ENCODE results near the gene MGLL.
A peak's percentile ranks its signal among the peaks of the same experiment; 100 is the strongest.

MGLL gene

DNA sequence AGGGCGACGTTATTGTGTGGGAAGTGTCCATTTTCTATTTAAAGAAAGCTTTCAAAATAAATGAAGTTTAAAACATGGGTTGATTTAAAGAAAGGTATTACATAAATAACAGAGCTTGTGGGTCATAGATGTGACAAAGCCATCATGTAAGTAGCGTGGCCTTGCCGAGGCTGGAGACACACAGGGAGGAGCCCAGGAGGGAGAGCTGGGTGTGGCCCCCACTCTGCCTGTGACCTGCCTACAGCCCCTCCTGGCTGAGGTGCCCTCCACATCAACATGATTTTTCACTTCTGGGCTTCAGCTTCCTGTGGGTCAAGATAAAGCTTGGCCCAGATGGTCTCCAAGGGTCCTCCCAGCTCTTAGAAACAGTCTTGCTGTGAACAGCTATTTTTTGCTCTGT is 12.5 kb upstream of the MGLL start:
- no peak for DNase-seq

DNA sequence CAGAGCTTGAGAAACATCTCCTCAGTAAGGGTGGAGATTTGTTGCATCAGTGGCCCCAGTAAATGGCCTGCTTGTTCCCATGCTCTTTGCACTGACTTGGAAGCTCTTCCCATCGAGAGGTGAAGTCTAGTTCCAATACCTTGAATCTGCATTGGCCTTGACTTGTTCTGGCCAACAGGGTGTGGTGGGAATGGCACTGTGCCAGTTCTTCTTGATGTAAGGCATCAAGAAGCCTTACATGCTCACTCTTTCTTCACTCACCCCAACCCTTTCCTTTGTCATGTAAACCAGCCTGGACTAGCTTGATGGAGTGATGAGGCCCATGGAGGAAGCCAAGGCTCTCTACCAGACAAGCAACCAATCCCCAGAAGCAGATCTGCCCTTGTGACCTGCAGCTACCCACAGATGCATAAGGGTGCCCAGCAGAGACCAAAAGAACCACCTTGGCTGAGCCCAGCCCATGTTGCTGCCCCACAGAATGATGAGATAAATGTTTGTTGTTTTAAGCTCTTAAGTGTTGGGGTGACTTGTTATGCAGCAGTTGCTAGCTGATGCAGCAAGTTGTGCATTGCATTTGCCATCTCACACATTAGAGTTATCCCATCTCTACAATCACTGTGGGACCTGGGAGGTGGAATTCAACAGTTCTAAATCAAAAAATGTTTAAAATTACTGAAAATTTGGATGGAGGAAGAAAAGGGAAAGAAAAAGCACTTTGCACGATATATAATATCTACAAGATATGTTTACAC is 11.1 kb upstream of the MGLL start:
- no peak for DNase-seq

DNA sequence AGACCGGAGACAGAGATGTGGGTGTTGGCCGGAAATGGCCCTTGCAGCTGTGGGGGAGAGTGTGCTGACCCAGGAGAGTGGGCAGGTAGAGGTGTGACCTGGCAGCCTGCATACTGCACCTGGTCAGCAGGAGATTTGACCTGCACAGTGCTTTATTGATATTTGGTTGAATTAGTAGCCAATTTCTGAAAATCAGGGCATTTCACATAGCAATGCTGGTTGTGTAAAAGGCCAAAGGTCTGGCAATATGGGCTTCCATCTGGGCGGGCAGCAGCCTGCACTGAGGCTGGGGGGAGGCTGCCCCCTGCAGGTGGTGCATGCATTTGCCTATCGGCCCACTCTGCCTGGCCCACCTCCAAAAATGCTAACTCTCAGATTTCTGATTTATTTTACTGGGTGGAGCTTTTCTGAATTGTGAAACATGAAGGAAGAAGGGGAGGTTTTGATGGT is 9.4 kb upstream of the MGLL start:
- peak; percentile 46 for DNase-seq

DNA sequence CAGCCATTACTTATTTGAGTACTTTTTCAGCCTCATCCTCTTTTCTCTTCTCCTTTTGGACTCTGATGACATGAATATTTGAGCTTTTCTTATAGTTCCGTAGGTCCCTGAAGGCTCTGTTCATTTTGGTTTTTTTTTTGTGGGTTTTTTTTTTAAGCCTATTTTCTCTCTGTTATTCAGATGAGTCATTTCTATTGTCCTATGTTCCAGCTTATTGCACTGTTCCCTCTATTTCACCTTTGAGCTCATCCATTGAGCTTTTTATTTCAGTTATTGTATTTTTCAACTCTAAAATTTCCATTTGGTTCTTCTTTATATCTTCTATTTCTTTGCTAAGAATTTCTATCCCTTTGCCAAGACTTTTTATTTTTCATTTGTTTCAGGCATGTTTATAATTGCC is 7.2 kb upstream of the MGLL start:
- no peak for DNase-seq

DNA sequence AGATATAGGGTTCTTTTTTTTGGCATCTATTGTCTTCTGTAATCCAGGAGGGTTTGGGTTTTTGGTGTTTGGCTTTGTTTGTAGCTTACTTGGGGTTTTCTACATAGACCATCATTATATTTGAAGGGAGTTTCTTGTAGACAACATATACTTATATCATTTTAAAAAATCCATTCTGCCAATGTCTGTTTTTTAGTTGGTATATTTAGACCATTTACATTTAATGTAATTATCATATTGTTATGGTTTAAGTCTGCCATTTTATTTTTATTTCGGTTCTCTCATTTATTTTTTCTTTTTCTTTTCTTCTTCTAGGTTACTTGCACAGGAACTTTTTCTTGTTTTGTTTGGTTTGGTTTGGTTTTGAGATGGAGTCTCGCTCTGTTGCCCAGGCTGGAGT is 5.5 kb upstream of the MGLL start:
- no peak for DNase-seq

DNA sequence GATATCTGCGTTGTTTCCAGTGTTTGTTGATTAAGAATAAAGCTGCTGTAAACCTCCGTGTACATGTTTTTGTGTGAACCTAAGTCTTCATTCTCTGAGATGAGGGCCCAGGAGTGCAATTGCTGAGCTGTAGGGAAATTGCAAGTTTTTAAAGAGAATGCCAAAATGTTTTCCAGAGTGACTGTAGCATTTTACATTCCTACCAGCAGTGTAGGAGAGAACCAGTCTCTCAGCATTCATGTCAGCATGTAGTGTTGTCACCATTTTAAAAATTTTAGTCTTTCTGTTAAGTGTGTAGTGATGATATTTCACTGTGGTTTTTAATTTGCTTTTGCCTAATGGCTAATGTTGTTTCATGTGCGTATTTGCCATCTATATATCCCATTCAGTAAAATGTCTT is 3.4 kb upstream of the MGLL start:
- no peak for DNase-seq

DNA sequence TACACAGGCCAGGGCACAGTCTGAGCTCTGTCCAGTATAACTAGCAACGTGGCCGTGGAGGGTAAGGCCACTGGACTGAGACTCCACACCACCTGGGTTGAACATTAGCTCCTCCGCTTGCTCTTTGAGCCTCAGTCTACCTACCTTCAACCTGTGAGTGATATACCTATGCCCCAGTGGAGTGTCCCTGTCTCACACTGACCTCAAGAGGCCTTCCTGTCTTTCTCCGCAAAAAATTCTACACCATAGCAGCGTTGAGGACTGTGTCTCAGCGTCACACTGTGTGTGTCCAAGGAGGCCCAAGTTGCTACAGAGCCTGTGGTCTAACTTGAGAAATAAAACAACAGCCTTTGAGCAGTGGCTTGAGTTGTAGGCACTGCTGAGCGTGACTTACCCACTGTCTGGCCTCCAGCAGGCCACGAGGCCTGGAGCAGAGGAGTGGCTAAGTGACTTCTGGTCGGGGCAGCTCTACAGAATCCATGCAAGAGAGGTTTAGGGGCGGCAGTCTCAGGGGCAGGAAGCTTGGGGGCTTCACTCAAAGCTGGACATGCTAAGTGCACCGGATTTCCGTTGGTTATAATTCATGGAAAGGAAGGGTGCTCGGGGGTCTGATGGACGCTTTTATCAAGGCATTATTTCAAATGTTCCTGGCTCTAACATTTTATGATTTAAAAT is 2.0 kb upstream of the MGLL start:
- DNase-seq: no peak

DNA sequence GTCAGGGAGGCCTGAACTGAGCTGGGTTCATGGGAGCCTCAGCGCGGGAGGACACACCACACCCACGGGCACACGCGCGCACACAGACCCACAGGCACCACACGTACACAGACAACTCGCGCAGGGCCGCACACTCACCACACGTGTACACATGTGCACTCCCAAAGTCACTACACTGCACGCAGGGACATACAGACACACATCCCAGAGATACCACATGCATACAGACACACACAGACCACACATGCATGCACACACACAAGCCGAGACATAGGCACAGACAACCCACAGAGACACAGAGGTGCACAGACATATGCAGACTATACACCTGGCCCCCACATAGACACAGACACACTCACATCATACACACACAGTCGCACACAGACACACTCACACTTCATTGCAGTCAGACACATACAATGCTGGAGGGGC is 1.1 kb upstream of the MGLL start:
- no peak for DNase-seq

DNA sequence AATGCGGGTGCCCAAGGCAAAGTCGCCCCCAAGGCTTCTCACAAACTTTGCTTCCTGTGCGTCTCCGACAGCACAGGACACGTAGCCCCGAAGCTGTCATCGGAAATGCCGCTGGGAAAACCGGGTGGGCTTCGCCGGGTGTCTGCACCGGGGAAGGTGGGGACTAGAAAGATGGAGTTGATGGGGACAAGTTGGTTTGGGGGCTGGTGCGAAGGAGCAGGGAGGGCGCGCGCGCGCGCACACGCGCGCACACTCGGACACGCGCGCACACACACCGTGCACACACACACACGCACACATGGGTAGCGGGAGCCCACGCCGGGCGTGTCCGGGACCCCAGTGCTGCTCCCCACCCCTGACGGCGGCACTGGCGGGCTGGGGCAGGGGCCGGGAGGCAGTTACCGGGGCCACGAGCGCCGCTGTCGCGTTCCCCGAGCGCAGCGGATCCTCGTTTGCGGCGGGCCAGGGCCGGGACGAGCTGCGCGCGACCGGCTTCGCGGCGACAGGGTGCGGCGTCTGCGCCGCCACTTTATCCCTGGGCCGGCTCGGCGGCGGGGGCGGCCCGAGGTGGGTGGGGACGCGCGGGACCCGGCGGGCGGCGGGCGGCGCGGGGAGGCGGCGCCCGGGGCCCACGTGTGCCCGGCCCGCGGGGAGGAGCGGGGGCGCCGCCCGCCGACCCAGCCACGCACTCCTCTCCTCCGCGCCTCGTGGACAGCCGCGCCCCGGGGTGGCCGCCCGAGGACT is 539 bp upstream of the MGLL start:
- DNase-seq: peak; percentile 19

DNA sequence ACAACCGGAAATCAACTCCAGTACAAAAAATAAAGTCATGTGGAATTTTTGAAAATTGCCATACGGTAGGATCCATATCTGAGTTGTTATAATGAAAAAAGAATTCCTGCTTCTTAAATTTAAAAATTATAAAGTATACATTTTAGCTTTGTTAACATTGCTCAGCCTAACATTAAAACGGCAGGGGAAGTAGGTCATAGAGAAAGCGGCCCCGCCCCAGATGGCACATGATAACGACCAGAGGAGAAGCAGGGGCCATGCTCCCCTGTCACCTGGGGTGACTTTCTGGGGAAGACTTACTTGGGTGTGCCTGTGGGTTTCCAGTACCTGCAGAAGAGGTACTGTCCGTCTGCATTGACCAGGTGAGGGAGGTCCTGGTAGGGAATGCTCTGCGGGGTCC is 921 bp downstream of the MGLL start:
- DNase-seq: no peak

DNA sequence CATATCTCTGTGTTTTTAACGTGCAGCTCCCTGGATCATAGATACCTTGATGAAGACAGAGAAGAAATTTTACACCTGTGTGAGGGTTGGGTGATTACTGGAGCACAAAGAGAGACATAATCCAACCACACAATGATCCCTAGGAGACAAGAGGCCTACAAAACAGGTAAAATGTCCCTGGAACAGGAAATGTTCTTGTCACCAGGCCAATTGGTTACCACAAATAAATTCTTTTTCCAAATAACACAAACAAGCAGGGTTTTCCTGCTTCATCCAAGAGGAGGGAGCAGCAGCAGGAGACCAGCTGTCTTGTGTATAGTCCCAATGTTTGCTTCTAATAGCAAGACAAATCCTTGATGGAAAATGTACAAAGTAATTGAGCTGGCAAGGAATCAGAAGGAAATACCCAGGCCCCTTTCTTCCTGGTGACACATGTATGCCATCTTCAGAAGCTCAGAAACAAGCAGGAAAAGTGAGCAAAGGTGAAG is 1.4 kb downstream of the MGLL start:
- no peak for DNase-seq

DNA sequence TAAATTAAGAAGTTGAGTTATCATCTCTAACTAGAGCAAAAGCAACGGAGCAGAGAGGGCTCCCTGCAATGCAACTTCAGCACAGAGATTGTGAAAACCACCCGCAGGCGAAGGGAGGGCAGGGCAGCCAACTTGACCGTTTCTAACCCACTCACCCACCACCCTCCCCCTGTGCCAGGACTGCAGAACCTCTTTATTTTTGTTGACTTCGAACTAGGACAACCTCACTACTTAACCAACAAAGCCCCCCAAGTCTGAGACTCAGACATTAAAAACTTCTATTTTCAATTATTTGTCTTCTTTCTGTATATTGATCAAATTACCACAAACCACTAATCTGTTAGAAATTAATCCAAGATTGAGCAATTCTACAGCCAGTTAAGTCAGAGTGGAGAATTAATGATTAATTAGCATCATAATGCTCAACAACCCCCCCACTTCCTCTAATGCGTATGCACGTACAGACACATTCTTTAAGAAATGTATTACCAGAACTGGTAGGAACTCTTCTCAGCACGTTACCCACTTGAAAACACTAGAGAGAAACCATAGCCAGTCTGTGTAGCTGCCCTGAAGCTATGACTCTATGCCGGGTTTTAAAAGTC is 2.0 kb downstream of the MGLL start:
- no peak for DNase-seq

DNA sequence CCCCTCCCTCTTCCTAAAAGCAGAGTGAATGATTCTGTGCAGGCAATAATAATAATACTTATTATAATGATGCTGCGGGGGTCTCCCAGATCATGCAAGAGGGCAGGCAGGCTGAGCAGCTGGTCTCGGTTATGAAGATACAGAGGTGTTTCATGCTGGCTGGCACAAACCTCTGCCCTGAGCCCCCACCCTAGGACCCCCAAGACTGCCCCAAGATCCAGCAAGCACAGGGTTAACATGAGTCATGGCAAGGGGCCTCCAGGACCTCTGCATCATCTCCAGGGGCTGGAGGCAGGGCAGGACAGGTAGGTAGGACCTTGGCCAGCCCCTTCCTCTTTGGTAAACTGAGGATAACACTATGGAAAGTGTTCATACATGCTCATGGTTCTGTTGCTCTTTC is 2.7 kb downstream of the MGLL start:
- DNase-seq: no peak

DNA sequence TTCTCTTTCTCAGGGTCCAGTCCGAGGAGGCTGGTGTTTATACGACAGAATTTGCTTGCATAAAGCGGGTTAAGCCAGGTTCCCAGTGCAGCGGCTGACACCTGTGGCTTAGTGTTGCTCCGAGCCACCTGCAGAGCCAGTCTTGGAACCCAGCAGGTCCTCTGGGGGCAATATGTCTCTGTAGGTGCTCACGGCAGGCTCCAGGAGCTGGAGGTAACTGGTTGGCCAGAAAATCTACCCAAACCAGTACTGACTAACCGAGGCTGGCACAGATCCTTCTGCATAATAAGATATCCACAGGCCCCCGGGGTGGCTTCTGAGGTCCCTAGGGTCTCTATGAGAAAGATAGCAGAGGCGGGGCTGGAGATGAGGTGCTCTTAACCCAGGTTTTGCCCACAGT is 3.2 kb downstream of the MGLL start:
- no peak for DNase-seq

DNA sequence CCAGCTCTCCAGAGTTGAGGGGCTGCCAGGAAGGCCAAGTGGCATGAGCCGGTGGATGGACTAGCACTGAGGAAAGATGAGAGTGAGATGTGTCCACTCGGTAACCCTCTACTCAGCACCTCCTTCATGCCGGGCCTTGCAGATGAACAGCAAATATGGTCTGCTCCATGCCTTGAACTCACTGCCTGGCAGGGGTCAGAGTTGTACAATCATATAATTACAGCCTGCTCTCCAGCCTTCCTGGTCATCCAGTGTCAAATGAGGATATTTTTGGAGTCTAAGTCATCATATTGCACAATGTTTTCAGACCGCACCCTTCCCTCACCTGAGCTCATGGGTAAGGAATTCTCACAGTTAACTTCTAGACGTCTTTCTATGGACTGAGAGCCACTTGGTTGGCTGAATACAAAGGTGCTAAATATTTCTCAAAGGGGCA is 4.9 kb downstream of the MGLL start:
- DNase-seq: no peak

DNA sequence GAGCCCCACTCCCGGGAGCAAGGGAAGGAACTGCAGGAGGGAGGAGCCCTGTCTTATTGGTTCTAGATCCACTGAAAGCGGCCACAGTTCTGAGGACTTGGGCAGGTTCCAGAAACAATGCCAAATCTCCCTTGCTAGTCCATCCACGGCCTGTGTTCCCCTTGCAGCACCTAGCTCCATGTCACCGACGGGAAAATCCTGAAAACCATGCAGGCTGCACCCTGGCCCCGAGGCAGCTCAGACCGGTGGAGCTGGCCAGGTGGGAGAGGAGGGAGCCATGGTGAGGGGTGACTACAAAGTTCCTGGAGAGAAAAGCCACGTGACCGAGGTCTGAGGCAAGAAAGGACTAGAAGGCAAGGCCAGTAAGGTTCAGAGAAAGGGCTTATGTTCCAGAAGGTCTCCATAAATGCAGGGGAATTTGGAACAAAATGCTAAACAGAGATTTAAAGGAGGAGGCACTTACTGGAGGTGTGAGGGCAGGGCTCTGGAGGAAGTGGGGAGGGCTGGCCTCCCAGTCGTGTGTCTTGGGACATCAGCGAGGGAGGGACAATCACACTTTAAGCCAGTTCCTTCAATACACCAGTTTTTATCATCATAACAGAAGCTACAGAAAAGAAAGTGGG is 5.4 kb downstream of the MGLL start:
- DNase-seq: no peak

DNA sequence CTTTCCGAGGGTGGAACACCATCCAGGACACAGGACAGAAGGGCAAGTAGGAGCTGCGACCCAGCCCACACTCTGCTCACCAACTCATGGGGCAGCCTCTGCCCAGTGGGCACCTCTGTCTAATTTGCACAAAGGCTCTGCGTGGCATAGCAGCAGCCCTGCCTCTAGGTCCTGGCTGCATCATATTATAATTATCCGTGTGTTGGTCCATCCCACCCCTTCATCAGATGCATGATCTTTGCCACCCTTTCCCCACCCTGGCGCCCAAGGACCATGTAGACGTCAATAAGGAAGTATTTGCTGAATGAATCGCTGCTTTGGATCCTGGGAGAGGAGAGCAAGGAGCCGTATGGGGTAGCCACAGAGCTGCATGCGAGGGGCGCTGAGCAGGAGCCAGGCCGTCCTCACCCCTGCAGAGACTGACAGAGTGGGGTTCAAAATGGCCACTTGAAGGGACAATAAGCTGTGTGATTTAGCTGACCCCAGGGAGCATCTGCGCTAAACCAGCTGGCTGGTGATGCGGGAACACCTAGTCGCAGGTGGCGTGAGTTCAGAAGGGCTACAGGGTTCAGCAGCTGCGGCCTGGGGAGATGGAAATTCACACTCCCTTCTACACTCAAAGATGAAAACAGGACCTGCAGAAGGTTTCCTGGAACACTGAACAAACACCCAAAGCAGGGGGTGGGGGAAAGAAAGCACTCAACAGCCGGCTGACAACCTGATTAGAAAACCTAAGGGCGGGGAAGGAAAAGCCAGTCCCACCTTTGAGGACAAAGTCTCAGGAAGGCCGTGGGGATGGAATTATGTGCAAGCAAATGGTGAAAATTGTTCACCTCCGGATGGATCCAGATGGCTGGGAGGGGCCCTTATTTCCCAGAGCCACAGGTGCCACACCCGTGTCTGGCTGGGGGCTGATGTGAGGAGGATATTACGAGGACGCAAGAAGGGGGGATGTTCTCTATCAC is 6.4 kb downstream of the MGLL start:
- no peak for DNase-seq

DNA sequence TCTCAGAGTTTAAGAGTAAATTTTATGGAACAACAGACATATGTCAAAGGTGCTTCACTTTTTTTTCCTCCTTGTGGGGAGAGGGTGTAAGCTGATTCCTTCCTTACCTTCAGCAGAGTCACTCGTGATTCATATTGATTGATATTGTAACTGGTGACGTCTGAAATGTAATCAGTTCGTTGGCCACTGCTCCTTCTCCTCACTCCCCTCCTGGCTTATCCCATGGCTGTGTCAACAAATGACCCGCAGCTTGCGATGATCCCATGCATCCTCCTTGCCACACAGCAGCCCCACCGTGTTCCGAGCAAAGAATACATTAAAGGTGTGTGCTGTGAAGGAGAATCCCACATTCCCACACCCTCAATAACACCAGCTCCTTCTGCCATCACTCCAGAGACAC is 7.3 kb downstream of the MGLL start:
- DNase-seq: no peak

DNA sequence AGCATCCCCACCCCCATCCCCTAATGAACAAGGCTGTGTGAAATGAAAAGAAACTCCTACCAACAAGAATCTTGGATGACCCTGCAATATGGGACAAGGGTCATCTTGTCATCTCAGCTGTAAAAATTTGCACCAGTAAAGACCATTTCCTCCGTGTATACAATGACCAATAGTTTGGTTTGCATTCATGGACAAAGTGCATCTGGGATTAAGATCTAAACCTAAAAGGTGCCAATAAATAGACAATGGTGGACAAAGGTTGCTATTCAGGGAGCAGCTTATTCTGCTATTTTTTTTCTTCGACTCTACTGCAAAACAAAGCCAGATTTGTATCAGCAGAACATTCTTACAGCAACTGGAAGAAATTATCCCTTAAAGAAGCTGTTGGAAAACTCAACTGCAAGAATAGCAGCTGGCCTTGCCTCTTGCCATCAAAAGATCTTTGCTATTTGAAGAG is 8.0 kb downstream of the MGLL start:
- no peak for DNase-seq

DNA sequence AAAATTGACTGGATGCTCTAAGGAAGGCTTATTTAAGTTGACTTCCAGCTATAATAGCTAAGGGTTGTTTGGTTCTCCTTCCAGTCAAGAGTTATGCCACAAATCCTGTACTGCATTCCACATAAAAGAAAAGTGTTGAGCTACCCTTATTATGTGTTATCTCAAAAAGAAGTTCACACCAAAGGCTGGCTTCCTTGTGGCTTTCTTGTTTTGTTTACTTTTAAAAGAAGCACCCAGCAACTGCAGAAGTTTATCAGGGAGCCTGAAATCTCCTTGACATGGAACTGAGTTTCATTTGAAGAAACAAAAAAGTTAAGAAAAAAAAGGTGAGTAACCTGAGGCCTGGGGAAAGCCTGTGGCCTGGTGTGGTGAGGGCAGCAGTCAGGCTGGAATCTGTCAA is 10.2 kb downstream of the MGLL start:
- DNase-seq: no peak

DNA sequence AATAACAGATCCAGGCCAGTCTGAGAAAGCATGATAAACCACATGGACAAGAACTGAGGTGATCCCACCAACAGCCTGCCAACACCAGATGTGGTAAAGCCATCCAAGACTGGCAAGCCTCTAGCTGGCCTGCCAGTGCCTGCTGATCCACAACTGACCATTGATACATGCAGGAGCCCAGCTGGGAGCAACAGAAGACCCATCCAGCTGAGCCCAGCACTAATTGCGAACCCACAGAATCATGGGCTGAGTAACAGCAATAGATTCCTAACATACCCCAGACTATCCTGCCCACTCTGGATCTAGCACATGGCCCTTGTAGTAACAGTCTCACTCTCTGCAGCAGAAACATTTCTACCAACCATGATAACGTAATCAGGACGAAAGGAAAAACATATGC is 10.6 kb downstream of the MGLL start:
- no peak for DNase-seq

DNA sequence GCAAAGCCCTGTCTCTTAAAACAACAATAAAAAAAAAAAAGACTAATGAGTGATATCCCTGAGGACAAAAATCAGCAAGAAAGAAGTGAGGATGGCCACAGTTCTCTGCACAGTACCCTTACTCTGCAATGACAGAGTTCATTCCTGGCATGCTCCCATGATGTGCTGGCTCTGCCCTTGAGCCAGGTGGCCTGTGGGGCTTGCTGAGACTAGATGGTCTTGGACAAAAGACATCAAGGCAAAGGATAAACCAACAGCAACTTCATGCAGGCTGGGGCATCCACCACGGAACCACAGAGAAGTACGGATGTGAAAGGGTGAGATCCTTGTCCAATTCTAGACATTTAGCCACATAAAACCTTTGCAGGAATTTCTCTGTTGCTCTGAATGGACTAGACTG is 12.7 kb downstream of the MGLL start:
- DNase-seq: no peak

All from NCI-H1694 treated with DMSO at 0.1 percent for 48 hours (cell line).